ENCODE measurements around the gene KRT81. TPM values are rescaled to one million over a fixed set of nuclear protein-coding genes. Genes with fewer than 3 reads are reported as not detected.
A peak's percentile ranks its signal among the peaks of the same experiment; 100 is the strongest.

KRT81 gene
- total and polyA plus RNA-seq, 2 experiments from 2014 or later = 0.11 to 0.34 TPM

GRCh38 chr12:52313461-52313860, 22.1 kb upstream of the KRT81 start:
- Histone ChIP-seq H3K27ac (no peak overlapping the region), H3K9me3 (ENCODE audit: low read depth) (no peaks in the 10 kb centered on the region), H2AFZ (no peak overlapping the region), H3K79me2 (ENCODE audit: insufficient read depth) (no peaks in the 10 kb centered on the region), H3K4me3 (no peak overlapping the region), H3K27me3 (replicated peaks; ENCODE audit: insufficient read depth) (no peaks in the 10 kb centered on the region), H3K4me1 (ENCODE audit: insufficient read depth) (peaks cover 9% of the 10 kb centered on the region), H4K20me1 (ENCODE audit: insufficient read depth) (no peaks in the 10 kb centered on the region), H3K4me2 (ENCODE audit: unreplicated experiment) (no peak overlapping the region), H3F3A (ENCODE audit: insufficient read depth) (0 out of 2 replicates have a peak, but pooled peaks cover 4% of the 10 kb centered on the region), H3K9ac (no peak overlapping the region), H3K9me2 (ENCODE audit: insufficient read depth) (no peaks in the 10 kb centered on the region), H3K36me3 (ENCODE audit: low read depth) (no peaks in the 10 kb centered on the region)
- DNase-seq = no peak
- WGBS, 2 experiments (ENCODE audit: low coverage in 1 of 2, low lambda C conversion rate in 2 of 2, missing lambda C conversion rate in 2 of 2) = 44 to 51% methylated on average over 3 of the region's 3 CpGs
- in situ Hi-C loops (cut with MboI) = no loop called here
- TF ChIP-seq EZH2 (IDR thresholded peaks at IDR 0.05; ENCODE audit: insufficient read depth, poor library complexity, severe bottlenecking) (no peak), EZH2phosphoT487 (IDR thresholded peaks at IDR 0.05; ENCODE audit: insufficient read depth, low read depth) (no peak)

GRCh38 chr12:52312086-52312485, 20.8 kb upstream of the KRT81 start:
- Histone ChIP-seq H3K4me3 (no peak overlapping the region), H3K79me2 (ENCODE audit: insufficient read depth) (no peaks in the 10 kb centered on the region), H3K9me3 (ENCODE audit: low read depth) (no peaks in the 10 kb centered on the region), H3K4me2 (ENCODE audit: unreplicated experiment) (no peak overlapping the region), H3K9ac (no peak overlapping the region), H3F3A (ENCODE audit: insufficient read depth) (0 out of 2 replicates have a peak, but pooled peaks cover 4% of the 10 kb centered on the region), H3K4me1 (ENCODE audit: insufficient read depth) (peaks cover 9% of the 10 kb centered on the region), H2AFZ (no peak overlapping the region), H3K36me3 (ENCODE audit: low read depth) (no peaks in the 10 kb centered on the region), H4K20me1 (ENCODE audit: insufficient read depth) (no peaks in the 10 kb centered on the region), H3K27me3 (replicated peaks; ENCODE audit: insufficient read depth) (no peaks in the 10 kb centered on the region), H3K9me2 (ENCODE audit: insufficient read depth) (no peaks in the 10 kb centered on the region), H3K27ac (no peak overlapping the region)
- TF ChIP-seq EZH2phosphoT487 (IDR thresholded peaks at IDR 0.05; ENCODE audit: insufficient read depth, low read depth) (no peak), EZH2 (IDR thresholded peaks at IDR 0.05; ENCODE audit: insufficient read depth, poor library complexity, severe bottlenecking) (no peak)
- DNase-seq = no peak
- 58 to 82% methylated on average over 4 of the region's 4 CpGs for WGBS, 2 experiments (ENCODE audit: low coverage in 1 of 2, low lambda C conversion rate in 2 of 2, missing lambda C conversion rate in 2 of 2)
- in situ Hi-C loops (cut with MboI) = no loop called here

GRCh38 chr12:52311285-52311648, 19.9 kb upstream of the KRT81 start:
- in situ Hi-C loops (cut with MboI) = no loop called here
- Histone ChIP-seq H3K27me3 (replicated peaks; ENCODE audit: insufficient read depth) (no peaks in the 10 kb centered on the region), H2AFZ (no peak overlapping the region), H3K9me2 (ENCODE audit: insufficient read depth) (no peaks in the 10 kb centered on the region), H4K20me1 (ENCODE audit: insufficient read depth) (no peaks in the 10 kb centered on the region), H3K4me2 (ENCODE audit: unreplicated experiment) (no peak overlapping the region), H3K4me3 (no peak overlapping the region), H3F3A (ENCODE audit: insufficient read depth) (0 out of 2 replicates have a peak, but pooled peaks cover 4% of the 10 kb centered on the region), H3K9me3 (ENCODE audit: low read depth) (no peaks in the 10 kb centered on the region), H3K36me3 (ENCODE audit: low read depth) (no peaks in the 10 kb centered on the region), H3K9ac (peak overlapping the region; percentile 39; the same call in 1 of the 2 replicates), H3K27ac (peak overlapping the region; percentile 62), H3K4me1 (ENCODE audit: insufficient read depth) (peaks cover 9% of the 10 kb centered on the region), H3K79me2 (ENCODE audit: insufficient read depth) (no peaks in the 10 kb centered on the region)
- peak; percentile 63 for DNase-seq
- TF ChIP-seq EZH2 (IDR thresholded peaks at IDR 0.05; ENCODE audit: insufficient read depth, poor library complexity, severe bottlenecking) (no peak), EZH2phosphoT487 (IDR thresholded peaks at IDR 0.05; ENCODE audit: insufficient read depth, low read depth) (no peak)
- WGBS, 2 experiments (ENCODE audit: low coverage in 1 of 2, low lambda C conversion rate in 2 of 2, missing lambda C conversion rate in 2 of 2) = 48 to 60% methylated on average over 3 of the region's 3 CpGs

- Histone ChIP-seq H3K79me2 (ENCODE audit: insufficient read depth) (no peaks in the 10 kb centered on the region), H3K9me2 (ENCODE audit: insufficient read depth) (no peaks in the 10 kb centered on the region), H4K20me1 (ENCODE audit: insufficient read depth) (no peaks in the 10 kb centered on the region), H3K27ac (peak overlapping the region; percentile 62), H2AFZ (no peak overlapping the region), H3K36me3 (ENCODE audit: low read depth) (no peaks in the 10 kb centered on the region), H3F3A (ENCODE audit: insufficient read depth) (0 out of 2 replicates have a peak, but pooled peaks cover 4% of the 10 kb centered on the region), H3K27me3 (replicated peaks; ENCODE audit: insufficient read depth) (no peaks in the 10 kb centered on the region), H3K9me3 (ENCODE audit: low read depth) (no peaks in the 10 kb centered on the region), H3K4me2 (ENCODE audit: unreplicated experiment) (no peak overlapping the region), H3K9ac (peak overlapping the region; percentile 39; the same call in 1 of the 2 replicates), H3K4me1 (ENCODE audit: insufficient read depth) (peaks cover 9% of the 10 kb centered on the region), H3K4me3 (no peak overlapping the region)
- TF ChIP-seq EZH2 (IDR thresholded peaks at IDR 0.05; ENCODE audit: insufficient read depth, poor library complexity, severe bottlenecking) (no peak), EZH2phosphoT487 (IDR thresholded peaks at IDR 0.05; ENCODE audit: insufficient read depth, low read depth) (no peak)
- DNase-seq = peak; percentile 80
- in situ Hi-C loops (cut with MboI) = no loop called here
- WGBS, 2 experiments (ENCODE audit: low coverage in 1 of 2, low lambda C conversion rate in 2 of 2, missing lambda C conversion rate in 2 of 2) = 65 to 81% methylated on average over 5 of the region's 5 CpGs
Observed at GRCh38 chr12:52310622-52311284, 19.4 kb upstream of the KRT81 start.
